GM12878 (cell line): ENCODE measurements around the gene MB. TPM values are rescaled to one million over a fixed set of nuclear protein-coding genes. Genes with fewer than 3 reads are reported as not detected.

ENCODE experiments used
- ATAC-seq: fragments of 200-7000 bp; cut with Tn5 transposase; 3 replicates; pipeline ENCODE4 v1.9.1; 2020; ENCODE audit warnings: mild to moderate bottlenecking, moderate library complexity
- BruUV-seq: library from RNA; stranded (reverse); fragments of 400-500 nt; replicated peaks from 2 replicates; lab custom pipeline; 2021; lab: Mats Ljungman, UMichigan
- CTCF ChIA-PET: fragments of 300-600 bp; sonication (Branson Sonifier 250); formaldehyde crosslinking; extraction: SDS; loops from one replicate; lab custom pipeline; 2021; ENCODE audit warnings: inconsistent platforms; lab: Yijun Ruan, JAX
- POLR2A ChIA-PET: fragments of 350-600 bp; formaldehyde crosslinking; extraction: SDS; loops from one replicate; lab custom pipeline; 2021; ENCODE audit warnings: inconsistent platforms; lab: Charles Lee
- RAD21 ChIA-PET: fragments of 300-600 bp; sonication (Branson Sonifier 250); formaldehyde crosslinking; loops from one replicate; lab custom pipeline; 2023; ENCODE audit warnings: antibody characterized with exemption; ENCODE audit not compliant: unreplicated experiment; lab: Charles Lee
- SMC1A ChIA-PET: fragments of 300-600 bp; sonication (Branson Sonifier 250); formaldehyde crosslinking; loops from one replicate; lab custom pipeline; 2023; ENCODE audit not compliant: unreplicated experiment, uncharacterized antibody; lab: Charles Lee
- DNase-seq: peaks from one replicate; pipeline ENCODE4 v3.0.0-alpha.2; 2011; ENCODE audit warnings: low read depth, low spot score
- FAIRE-seq: peaks from 3 replicates; lab custom pipeline; 2011; peaks lifted over from hg19 to GRCh38; lab: Jason Lieb, UNC
- H2AFZ ChIP-seq: 2 replicates; pipeline ENCODE4 v1.6.0; 2011; ENCODE audit warnings: low read depth, low read length, control low read depth; ENCODE audit not compliant: control insufficient read depth
- H3K27ac ChIP-seq: 2 replicates; pipeline ENCODE4 v1.5.1; 2011; ENCODE audit warnings: control low read depth; ENCODE audit not compliant: control insufficient read depth, insufficient read depth
- H3K27me3 ChIP-seq, 2 experiments: replicated peaks in 1 of 2; 2 replicates each; pipeline versions ENCODE4 v1.6.0 to v1.6.1; 2011; ENCODE audit warnings: low read length in 1 of 2; ENCODE audit not compliant: control insufficient read depth in 2 of 2, insufficient read depth in 2 of 2
- H3K36me3 ChIP-seq, 2 experiments: 2 replicates each; pipeline ENCODE4 v1.5.1; 2011; ENCODE audit warnings: low read length in 1 of 2; ENCODE audit not compliant: control insufficient read depth in 2 of 2, insufficient read depth in 2 of 2
- H3K4me1 ChIP-seq: 2 replicates; pipeline ENCODE4 v1.6.1; 2011; ENCODE audit warnings: mild to moderate bottlenecking, low read length, moderate library complexity, mixed read lengths; ENCODE audit not compliant: control insufficient read depth, insufficient read depth
- H3K4me2 ChIP-seq: 2 replicates; pipeline ENCODE4 v1.6.0; 2011; ENCODE audit warnings: control low read depth; ENCODE audit not compliant: control insufficient read depth, insufficient read depth
- H3K4me3 ChIP-seq: fragments of 200-600 bp; sonication (generic); 2 replicates; pipeline ENCODE4 v1.5.1; 2016
- H3K79me2 ChIP-seq: 2 replicates; pipeline ENCODE4 v1.6.0; 2011; ENCODE audit warnings: low read length; ENCODE audit not compliant: control insufficient read depth, insufficient read depth
- H3K9ac ChIP-seq: 2 replicates; pipeline ENCODE4 v1.8.0; 2011; ENCODE audit warnings: low read length, control low read depth, mixed read lengths; ENCODE audit not compliant: control insufficient read depth, insufficient read depth
- H3K9me3 ChIP-seq: replicated peaks from 3 replicates; pipeline ENCODE4 v1.5.1; 2011; ENCODE audit warnings: mild to moderate bottlenecking, low read length; ENCODE audit not compliant: control insufficient read depth, insufficient read depth
- H4K20me1 ChIP-seq: 2 replicates; pipeline ENCODE4 v1.6.0; 2011; ENCODE audit not compliant: control insufficient read depth, insufficient read depth
- BCLAF1 ChIP-seq: fragments of 450-650 bp; IDR thresholded peaks from 2 replicates; pipeline ENCODE4 v1.6.1; 2017; ENCODE audit warnings: antibody characterized with exemption, mild to moderate bottlenecking, moderate library complexity
- MLLT1 ChIP-seq: fragments of 450-650 bp; IDR thresholded peaks from 2 replicates; pipeline ENCODE4 v1.6.1; 2016; ENCODE audit warnings: mild to moderate bottlenecking
- RAD21 ChIP-seq: IDR thresholded peaks from 2 replicates; pipeline ENCODE4 v1.6.1; 2011; ENCODE audit warnings: mild to moderate bottlenecking, low read depth, low read length, moderate library complexity; ENCODE audit not compliant: insufficient read depth
- RAD51 ChIP-seq: fragments of 450-650 bp; IDR thresholded peaks from 2 replicates; pipeline ENCODE4 v1.6.1; 2016; ENCODE audit warnings: moderate library complexity, mild to moderate bottlenecking, inconsistent platforms
- TCF3 ChIP-seq: IDR thresholded peaks from 2 replicates; pipeline ENCODE4 v1.6.1; 2012; ENCODE audit warnings: low read depth, mild to moderate bottlenecking, low read length, borderline replicate concordance; ENCODE audit not compliant: insufficient read depth
- ZBTB40 ChIP-seq: fragments of 450-650 bp; IDR thresholded peaks from 2 replicates; pipeline ENCODE4 v1.6.1; 2016; ENCODE audit warnings: mild to moderate bottlenecking, moderate library complexity, borderline replicate concordance
- WGBS: methylation state at CpG from one replicate; pipeline ENCODE4 v1.1.6; 2016; ENCODE audit warnings: low lambda C conversion rate; ENCODE audit not compliant: insufficient replicate concordance, insufficient coverage; ENCODE audit errors: missing lambda C conversion rate; 5-methylcytosine and 5-hydroxymethylcytosine counted together
- in situ Hi-C: fragments of 300-500 bp; cut with MboI; formaldehyde crosslinking; loops from 9 replicates; pipeline ENCODE4 v1.14.3; 2018; ENCODE audit warnings: mixed read lengths
- intact Hi-C: fragments of 100-400 bp; cut with micrococcal nuclease; formaldehyde crosslinking; loops from one replicate; pipeline ENCODE4 v1.14.2; 2022; ENCODE audit not compliant: unreplicated experiment
- polyA plus RNA-seq, 11 experiments: library from polyadenylated mRNA; depleted of rRNA in 4 of 11; unstranded in 6 of 11; stranded (reverse) in 5 of 11; fragments of >200 nt; fragmentation: Nextera tagmentation in 4 of 11; fragmentation: Illumina TruSeq in 1 of 11; extraction: Ambion mirVana in 4 of 11; extraction: Trizol in 1 of 11; gene quantifications; 1 replicate in 1 of 11; 2 replicates in 10 of 11; pipeline versions ENCODE4 v1.2.1 to v1.2.3, GENCODE V29; 2011 to 2016; ENCODE audit warnings: inconsistent platforms in 2 of 11, missing spikeins in 2 of 11, low read depth in 1 of 11
- total RNA-seq, 4 experiments: library from RNA; depleted of rRNA in 3 of 4; stranded (reverse); fragments of >200 nt in 3 of 4; fragmentation: Illumina TruSeq in 1 of 4; extraction: Trizol in 1 of 4; gene quantifications; 2 replicates each; pipeline versions ENCODE4 v1.2.1 to v1.2.3, GENCODE V29; 2013 to 2021

The MB gene
- total and polyA plus RNA-seq, 10 of the 15 experiments (the other 5 are each of a cell fraction or from before 2014, with no cell fraction given), result 0.09 to 0.41 (median 0.23) TPM; not detected in 3

DNA sequence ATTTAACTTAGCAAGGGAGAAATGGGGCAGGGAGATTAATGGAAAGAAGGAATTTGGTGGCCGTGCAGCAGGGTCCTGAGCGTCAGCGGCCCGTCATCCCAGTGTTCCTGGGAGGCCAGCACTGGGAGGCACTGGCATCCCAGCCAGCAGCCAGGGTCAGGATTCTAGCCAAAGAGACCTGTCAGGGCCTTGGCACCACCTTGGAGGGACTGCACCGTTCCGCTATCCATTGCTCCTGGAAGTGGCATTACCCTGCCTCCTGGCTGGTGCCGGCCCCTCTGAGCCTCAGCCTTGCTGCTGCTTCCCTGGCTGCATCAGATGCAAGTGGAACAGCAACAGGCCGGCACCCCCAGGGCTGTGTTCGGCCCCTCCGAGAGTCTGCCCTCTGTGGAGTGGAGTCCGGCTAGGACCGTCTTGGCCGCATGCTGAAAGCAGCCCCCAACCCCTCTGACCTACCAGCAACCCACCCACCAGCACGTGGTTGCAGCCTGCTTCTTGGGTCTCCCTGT, 46.4 kb downstream of the MB start:
- Histone ChIP-seq H3K4me1 (no peaks in the 10 kb centered on the region), H2AFZ (no peak overlapping the region), H3K27ac (no peak overlapping the region), H3K79me2 (no peaks in the 10 kb centered on the region), H4K20me1 (no peaks in the 10 kb centered on the region), H3K9me3 (no peaks in the 10 kb centered on the region), H3K4me3 (no peak overlapping the region), H3K9ac (no peak overlapping the region), H3K27me3 (peaks cover 0 to 2% of the 10 kb centered on the region in 2 experiments; a peak in 3 of 4 replicates), H3K4me2 (no peak overlapping the region), H3K36me3 (no peaks in the 10 kb centered on the region)
- ChIA-PET POLR2A (no interaction called here), CTCF (no interaction called here), RAD21 (no interaction called here), SMC1A (interaction anchor here (1.0 kb wide), 1 partner anchor 220 kb away, joined by 4 read pairs; no protein-coding TSS in a partner anchor)
- no TSS peak for BruUV-seq
- DNase-seq, result no peak
- in situ Hi-C loops (no loop called here), intact Hi-C loops (no loop called here)
- TF ChIP-seq RAD21 (no peak), ZBTB40 (no peak), BCLAF1 (no peak), MLLT1 (no peak), RAD51 (no peak), TCF3 (no peak)
- no peak for FAIRE-seq
- 46% methylated on average over 14 of the region's 14 CpGs for WGBS
- ATAC-seq, result no peak
